ENCODE results near the gene ATP2B3.
A peak's percentile ranks its signal among the peaks of the same experiment; 100 is the strongest.

The ATP2B3 gene

DNA sequence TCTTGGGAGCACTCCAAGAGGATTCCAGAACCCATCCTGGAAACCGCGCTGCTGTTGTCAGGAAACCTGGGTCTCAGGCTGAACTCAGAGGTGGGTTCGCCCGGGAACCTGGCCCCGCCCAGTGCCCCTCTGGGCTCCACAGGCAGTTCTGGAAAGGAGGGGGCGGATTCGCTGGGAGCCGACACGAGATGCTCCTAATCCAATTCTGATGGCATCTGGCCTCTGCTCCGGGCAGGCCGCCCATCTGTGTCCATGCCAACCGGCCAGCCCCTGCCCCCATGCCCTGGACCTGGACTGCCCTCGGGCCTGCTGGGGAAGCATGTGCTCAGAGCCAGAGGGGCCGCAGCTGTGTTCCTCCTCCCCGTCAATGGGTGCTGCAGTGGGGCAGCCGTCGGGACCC lies 21.0 kb downstream of the ATP2B3 start:
- no peak overlapping the region for H3K9ac ChIP-seq (ENCODE audit: low read length)
- TF ChIP-seq, protein P1, sequence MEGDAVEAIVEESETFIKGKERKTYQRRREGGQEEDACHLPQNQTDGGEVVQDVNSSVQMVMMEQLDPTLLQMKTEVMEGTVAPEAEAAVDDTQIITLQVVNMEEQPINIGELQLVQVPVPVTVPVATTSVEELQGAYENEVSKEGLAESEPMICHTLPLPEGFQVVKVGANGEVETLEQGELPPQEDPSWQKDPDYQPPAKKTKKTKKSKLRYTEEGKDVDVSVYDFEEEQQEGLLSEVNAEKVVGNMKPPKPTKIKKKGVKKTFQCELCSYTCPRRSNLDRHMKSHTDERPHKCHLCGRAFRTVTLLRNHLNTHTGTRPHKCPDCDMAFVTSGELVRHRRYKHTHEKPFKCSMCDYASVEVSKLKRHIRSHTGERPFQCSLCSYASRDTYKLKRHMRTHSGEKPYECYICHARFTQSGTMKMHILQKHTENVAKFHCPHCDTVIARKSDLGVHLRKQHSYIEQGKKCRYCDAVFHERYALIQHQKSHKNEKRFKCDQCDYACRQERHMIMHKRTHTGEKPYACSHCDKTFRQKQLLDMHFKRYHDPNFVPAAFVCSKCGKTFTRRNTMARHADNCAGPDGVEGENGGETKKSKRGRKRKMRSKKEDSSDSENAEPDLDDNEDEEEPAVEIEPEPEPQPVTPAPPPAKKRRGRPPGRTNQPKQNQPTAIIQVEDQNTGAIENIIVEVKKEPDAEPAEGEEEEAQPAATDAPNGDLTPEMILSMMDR (IDR thresholded peaks at IDR 0.05; ENCODE audit: low read length): no peak
- no peak for TF ChIP-seq EZH2 (optimal IDR thresholded peaks at IDR 0.05; ENCODE audit: low read depth, low read length)
- TF ChIP-seq EZH2phosphoT487 (IDR thresholded peaks at IDR 0.05; ENCODE audit: low read length): no peak
- H3K79me2 ChIP-seq (ENCODE audit: low read length): no peaks in the 10 kb centered on the region
- H3K36me3 ChIP-seq (replicated peaks; ENCODE audit: insufficient read depth, low read length): no peaks in the 10 kb centered on the region
- H3K9me2 ChIP-seq (replicated peaks; ENCODE audit: insufficient read depth, low read length): no peaks in the 10 kb centered on the region
- no peaks in the 10 kb centered on the region for H3K4me1 ChIP-seq (ENCODE audit: low read length)
- no peaks in the 10 kb centered on the region for H3K9me3 ChIP-seq (replicated peaks; ENCODE audit: insufficient read depth, low read length)
- H4K20me1 ChIP-seq (ENCODE audit: insufficient read depth, low read length): no peaks in the 10 kb centered on the region
- no peak overlapping the region for H3K4me2 ChIP-seq (ENCODE audit: low read depth, low read length)
- DNase-seq: no peak
- no peak overlapping the region for H3K4me3 ChIP-seq (ENCODE audit: low read length)
- H2AFZ ChIP-seq (ENCODE audit: low read length): no peak overlapping the region
- no peak overlapping the region for H3K27ac ChIP-seq (ENCODE audit: low read length)
- no peaks in the 10 kb centered on the region for H3F3A ChIP-seq (ENCODE audit: insufficient read depth, low read length)
- peaks cover 59% of the 10 kb centered on the region for H3K27me3 ChIP-seq (replicated peaks; ENCODE audit: insufficient read depth, low read length)

- no peak for TF ChIP-seq EZH2phosphoT487 (IDR thresholded peaks at IDR 0.05; ENCODE audit: low read length)
- TF ChIP-seq EZH2 (optimal IDR thresholded peaks at IDR 0.05; ENCODE audit: low read depth, low read length): no peak
- TF ChIP-seq, protein P1 (IDR thresholded peaks at IDR 0.05; ENCODE audit: low read length): peak; percentile 79
- DNase-seq: peak; percentile 42
- Histone ChIP-seq H3K9ac (ENCODE audit: low read length) (no peak overlapping the region), H3K4me2 (ENCODE audit: low read depth, low read length) (no peak overlapping the region), H3K9me3 (replicated peaks; ENCODE audit: insufficient read depth, low read length) (no peaks in the 10 kb centered on the region), H2AFZ (ENCODE audit: low read length) (no peak overlapping the region), H3K9me2 (replicated peaks; ENCODE audit: insufficient read depth, low read length) (no peaks in the 10 kb centered on the region), H3F3A (ENCODE audit: insufficient read depth, low read length) (no peaks in the 10 kb centered on the region), H3K4me1 (ENCODE audit: low read length) (no peaks in the 10 kb centered on the region), H3K79me2 (ENCODE audit: low read length) (no peaks in the 10 kb centered on the region), H3K4me3 (ENCODE audit: low read length) (no peak overlapping the region), H3K27me3 (replicated peaks; ENCODE audit: insufficient read depth, low read length) (peaks cover 50% of the 10 kb centered on the region), H3K36me3 (replicated peaks; ENCODE audit: insufficient read depth, low read length) (no peaks in the 10 kb centered on the region), H4K20me1 (ENCODE audit: insufficient read depth, low read length) (no peaks in the 10 kb centered on the region), H3K27ac (ENCODE audit: low read length) (no peak overlapping the region)
These were observed 21.9 kb downstream of the ATP2B3 start for GRCh38 chrX:153539171-153539978.

- H4K20me1 ChIP-seq (ENCODE audit: insufficient read depth, low read length): no peaks in the 10 kb centered on the region
- no peaks in the 10 kb centered on the region for H3K4me1 ChIP-seq (ENCODE audit: low read length)
These were observed 22.5 kb downstream of the ATP2B3 start for GRCh38 chrX:153539979-153540358.

More at GRCh38 chrX:153539979-153540358, 22.5 kb downstream of the ATP2B3 start:
- Histone ChIP-seq H3K36me3 (replicated peaks; ENCODE audit: insufficient read depth, low read length) (no peaks in the 10 kb centered on the region), H3K27ac (ENCODE audit: low read length) (no peak overlapping the region), H3K9me2 (replicated peaks; ENCODE audit: insufficient read depth, low read length) (no peaks in the 10 kb centered on the region), H3K79me2 (ENCODE audit: low read length) (no peaks in the 10 kb centered on the region), H3K9ac (ENCODE audit: low read length) (no peak overlapping the region), H3F3A (ENCODE audit: insufficient read depth, low read length) (no peaks in the 10 kb centered on the region), H2AFZ (ENCODE audit: low read length) (no peak overlapping the region), H3K9me3 (replicated peaks; ENCODE audit: insufficient read depth, low read length) (no peaks in the 10 kb centered on the region), H3K4me2 (ENCODE audit: low read depth, low read length) (no peak overlapping the region), H3K4me3 (ENCODE audit: low read length) (no peak overlapping the region), H3K27me3 (replicated peaks; ENCODE audit: insufficient read depth, low read length) (peaks cover 51% of the 10 kb centered on the region)
- TF ChIP-seq EZH2 (optimal IDR thresholded peaks at IDR 0.05; ENCODE audit: low read depth, low read length) (no peak), EZH2phosphoT487 (IDR thresholded peaks at IDR 0.05; ENCODE audit: low read length) (no peak)
- TF ChIP-seq, protein P1 (IDR thresholded peaks at IDR 0.05; ENCODE audit: low read length): no peak
- DNase-seq: no peak
